SKM-1 treated with dmso at 0.1 percent for 144 hours (cell line): ENCODE data around the gene FSTL3.
A peak's percentile ranks its signal among the peaks of the same experiment; 100 is the strongest.
"Not testable (repeated sequence)": the region's sequence is repeated elsewhere in the genome, so short reads cannot be mapped to it uniquely, and the experiment has no call there.

Experiments
- DNase-seq: peaks from one replicate; lab custom pipeline; 2025; ENCODE audit not compliant: unreplicated experiment; lab: John Stamatoyannopoulos, UW

FSTL3 gene

DNA sequence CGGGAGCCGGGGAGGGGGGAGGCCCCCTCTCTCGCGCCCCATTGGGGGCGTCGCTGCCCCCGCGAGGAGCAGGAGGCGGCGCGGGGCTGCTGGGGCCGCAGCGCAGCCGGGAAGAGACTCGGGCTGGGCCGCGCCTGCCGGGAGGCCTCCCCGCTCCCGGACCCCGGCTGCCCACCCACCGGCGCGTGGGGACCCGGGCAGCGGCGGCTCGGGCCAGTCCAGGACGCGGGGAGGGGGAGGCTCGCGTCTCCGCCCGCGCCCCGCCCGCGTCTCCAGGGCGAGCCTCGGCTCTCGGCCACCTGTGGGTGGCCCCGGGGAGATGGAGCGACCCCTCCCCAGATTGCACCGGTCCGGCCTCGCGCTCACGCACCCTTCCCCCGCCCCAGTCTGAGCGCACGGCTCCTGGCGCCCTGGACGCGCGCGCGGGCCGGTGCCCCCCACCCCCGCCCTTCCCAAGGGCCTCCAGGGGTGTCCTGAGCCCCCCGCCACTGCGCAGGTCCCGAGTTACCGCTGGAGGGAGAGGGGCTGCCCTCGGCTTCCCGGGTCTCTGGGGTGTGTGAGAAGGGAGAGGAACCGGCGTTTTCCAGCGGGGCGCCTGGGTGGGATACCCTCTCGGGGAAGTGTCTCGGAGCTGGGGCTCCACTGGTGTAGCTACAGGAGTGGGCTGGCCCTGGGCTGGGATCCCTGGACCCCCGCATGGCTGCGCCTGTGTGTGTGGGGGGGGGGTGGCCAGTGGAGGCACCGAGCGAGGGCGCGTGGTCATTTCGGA lies 33.2 kb downstream of the FSTL3 start:
- DNase-seq = no peak

DNA sequence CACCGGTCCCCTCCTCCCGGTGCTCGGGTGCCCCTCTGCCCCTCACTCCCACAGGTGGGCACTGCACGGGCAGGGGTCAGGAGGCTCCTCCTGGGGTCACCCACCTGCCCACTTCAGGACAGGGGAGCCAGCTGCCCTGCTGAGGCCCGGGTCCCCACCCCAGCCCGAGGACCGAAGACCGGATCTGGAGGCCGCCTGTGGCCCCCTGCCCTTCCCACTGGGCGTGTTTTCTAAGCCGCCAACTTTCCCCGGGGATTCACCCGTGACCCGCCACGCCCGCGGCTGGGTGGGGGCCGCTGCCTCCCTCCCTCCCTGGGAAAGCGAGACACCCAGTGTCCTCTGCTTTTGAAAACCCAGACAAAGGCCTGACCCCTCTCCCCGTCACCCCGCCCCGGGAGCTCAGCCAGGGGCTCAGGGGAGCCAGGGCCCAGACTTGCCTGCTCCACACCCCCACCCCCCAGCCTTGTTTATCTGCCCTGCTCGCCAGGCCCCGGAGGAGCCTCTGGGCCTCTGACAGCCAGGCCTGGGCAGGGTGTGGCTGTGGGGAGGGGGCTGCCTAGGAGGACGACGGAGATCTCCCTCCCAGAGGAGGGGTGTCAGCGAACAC lies 33.9 kb downstream of the FSTL3 start:
- no peak for DNase-seq

- DNase-seq = no peak
These were observed 34.6 kb downstream of the FSTL3 start for GRCh38 chr19:710767-711166.

GRCh38 chr19:711254-711653 lies 35.1 kb downstream of the FSTL3 start:
- no peak for DNase-seq

- no peak for DNase-seq
These were observed 39.2 kb downstream of the FSTL3 start for GRCh38 chr19:715347-715746.

DNA sequence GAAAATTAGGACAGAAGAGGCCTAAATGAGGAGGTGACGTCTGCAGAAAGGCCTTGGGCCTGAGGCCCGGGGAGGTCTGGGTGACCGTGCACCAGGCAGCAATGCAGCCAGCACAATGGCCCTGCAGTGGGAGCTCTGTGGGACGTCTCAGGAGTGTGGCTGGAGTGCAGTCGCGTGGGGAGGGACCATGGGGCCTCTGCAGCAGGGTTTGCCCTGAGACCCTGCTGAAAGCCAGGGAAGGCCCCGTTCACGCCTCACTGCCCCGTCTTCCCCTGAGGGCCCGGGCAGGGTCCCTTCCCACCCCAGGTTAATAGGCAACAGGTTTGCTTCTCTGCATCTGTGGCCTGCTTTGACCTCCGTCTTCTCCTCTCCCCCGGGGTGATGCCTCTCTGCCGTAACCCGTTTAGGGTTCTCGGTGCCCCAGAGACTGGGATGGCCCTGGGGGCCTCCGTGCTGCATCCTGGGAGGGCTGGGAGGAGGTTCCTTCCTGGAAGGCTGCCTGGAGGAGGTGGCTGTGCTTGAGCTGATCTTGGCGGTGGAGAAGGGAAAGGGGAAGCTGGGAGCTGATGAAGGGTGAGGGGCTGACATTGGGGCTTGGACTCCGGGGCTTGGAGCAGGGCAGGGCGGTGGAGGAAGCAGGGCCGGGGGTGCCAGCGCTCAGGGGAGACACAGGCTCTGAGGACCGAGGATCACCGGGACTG lies 42.2 kb downstream of the FSTL3 start:
- peak; percentile 37 for DNase-seq

GRCh38 chr19:718991-719512 lies 42.9 kb downstream of the FSTL3 start:
- DNase-seq = peak; percentile 67

- DNase-seq = no peak
These were observed 43.6 kb downstream of the FSTL3 start for GRCh38 chr19:719636-720344.

DNA sequence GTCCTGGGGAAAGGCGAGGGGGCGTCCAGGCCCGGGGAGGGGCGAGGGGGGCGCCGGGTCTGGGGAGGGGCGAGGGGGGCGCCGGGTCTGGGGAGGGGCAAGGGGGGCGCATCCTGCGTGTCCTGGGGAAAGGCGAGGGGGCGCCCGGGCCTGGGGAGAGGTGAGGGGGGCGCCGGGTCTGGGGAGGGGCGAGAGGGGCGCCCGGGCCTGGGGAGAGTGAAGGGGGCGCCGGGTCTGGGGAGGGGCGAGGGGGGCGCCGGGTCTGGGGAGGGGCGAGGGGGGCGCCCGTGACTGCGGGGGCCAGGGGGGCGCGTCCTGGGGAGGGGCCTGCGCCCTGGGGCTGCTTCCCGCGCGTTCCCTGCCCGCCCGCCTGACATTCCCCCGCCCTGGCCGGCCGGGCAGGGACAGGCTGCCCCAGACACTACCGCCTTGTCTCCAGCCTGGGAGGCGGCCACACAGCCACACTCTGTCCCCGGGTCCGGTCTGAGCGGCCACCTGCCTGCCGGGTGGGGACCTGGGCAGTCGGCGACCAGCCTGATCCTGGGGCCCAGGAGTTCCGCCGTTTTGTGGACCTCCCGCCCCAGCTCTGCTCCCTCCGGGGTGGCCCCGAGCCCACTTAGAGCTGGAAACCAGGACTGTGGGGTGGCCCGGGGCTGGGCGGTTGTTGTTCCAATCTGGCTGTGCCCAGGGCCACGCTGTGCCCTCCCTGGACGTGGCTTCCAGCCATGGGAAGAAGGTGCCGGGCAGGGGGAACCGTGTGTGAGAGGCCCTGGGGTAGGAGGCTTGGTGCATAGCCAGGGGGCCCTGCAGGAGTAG lies 44.4 kb downstream of the FSTL3 start:
- DNase-seq = no peak

DNA sequence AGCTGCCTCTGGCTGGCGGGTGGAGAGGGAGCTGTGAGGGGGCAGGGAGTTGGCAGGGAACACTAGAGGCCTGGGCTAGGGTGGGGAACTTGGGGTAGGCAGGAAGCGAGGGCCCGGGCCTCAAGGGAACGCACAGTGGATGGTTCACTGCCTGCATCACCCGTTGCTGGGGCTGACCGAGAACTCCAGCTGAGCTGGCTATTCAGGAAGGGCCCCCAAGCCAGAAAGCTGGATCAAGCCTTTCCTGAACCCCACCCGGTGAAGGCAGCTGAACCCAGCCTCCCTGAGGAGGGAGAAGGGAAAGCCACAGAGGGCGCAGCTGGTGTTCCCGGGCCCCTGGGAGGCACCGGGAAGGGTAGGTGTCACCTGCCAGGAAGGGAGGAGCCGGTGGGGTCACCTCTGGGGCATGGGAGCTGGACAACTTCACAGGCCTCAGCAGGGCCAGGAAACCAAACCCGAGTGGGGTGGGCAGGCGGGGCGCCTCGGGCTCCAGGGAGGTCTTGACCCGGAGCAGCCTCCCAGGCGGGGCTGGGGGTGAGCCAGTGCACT lies 46.4 kb downstream of the FSTL3 start:
- no peak for DNase-seq

DNA sequence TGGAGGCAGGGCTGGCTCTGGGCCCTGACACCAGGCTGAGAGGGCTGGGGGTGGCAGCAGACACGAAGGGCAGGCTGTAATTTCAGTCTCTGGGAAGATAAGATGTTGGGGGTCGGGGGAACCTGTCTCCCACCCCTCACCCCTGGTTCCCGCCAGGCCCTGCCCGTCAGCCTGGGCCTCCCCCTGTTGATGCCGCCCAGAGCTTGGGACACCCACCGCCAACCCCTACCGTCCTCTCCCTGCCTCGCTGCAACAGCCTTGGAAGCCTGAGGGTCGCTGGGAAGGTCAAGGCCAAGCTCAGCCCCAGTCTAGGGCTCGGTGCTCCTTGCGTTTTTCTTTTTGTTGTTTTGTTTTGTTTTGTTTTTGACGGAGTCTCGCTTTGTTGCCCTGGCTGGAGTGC lies 47.1 kb downstream of the FSTL3 start:
- no peak for DNase-seq

DNA sequence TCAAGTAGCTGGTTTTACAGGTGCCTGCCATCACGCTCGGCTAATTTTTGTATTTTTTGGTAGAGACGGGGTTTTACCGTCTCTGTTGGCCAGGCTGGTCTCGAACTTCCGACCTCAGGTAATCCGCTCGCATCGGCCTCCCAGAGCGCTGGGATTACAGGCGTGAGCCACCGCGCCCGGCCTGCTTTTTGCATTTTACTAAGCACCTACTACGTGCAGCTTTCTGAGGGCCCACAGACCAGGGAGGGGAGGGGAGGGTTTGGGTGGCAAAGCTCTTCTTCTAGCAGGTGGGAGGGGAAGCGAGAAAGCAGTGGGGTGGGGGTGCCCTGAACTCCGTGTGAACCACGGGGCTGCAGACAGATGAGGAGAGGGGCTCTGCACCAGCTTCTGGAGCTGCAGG lies 47.5 kb downstream of the FSTL3 start:
- DNase-seq = no peak

GRCh38 chr19:725461-726089 lies 49.4 kb downstream of the FSTL3 start:
- DNase-seq = no peak

GRCh38 chr19:726993-727956 lies 51.1 kb downstream of the FSTL3 start:
- DNase-seq = no peak

- DNase-seq = no peak
These were observed 51.8 kb downstream of the FSTL3 start for GRCh38 chr19:728011-728410.

GRCh38 chr19:729564-729963 lies 53.4 kb downstream of the FSTL3 start:
- not testable (repeated sequence) for DNase-seq

DNA sequence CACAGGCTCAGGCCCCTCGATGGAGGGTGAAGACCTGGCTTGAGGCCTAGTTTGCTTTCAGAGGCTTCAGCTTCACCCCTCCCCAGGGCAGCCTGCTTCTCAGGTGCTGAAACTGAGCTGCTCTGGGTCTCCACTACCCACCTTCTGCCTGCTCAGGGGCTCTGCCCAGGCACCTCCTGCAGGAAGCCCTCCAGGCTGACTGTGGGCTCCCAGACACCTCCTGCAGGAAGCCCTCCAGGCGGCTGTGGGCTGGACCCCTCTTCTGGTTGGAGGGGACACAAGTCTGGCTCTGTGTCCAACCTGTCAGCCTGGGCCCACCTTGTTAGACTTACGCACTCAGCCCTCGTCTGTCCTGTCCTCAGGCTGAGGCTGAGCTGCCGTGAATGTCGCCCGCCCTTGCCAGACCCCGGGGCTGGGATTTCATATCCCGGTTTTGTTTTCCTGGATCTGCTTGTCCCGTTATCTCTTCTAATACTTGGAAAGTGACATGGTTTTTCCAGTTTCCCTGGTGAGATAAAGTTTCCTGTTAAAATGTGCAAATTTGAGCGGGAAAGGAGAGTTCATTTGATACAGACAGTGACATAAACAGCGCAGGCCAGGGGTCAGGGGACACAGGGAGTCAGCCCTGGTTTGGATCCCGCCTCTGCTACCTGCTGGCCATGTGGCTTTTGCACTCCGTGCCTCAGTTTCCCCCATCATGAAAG lies 53.9 kb downstream of the FSTL3 start:
- DNase-seq = no peak

DNA sequence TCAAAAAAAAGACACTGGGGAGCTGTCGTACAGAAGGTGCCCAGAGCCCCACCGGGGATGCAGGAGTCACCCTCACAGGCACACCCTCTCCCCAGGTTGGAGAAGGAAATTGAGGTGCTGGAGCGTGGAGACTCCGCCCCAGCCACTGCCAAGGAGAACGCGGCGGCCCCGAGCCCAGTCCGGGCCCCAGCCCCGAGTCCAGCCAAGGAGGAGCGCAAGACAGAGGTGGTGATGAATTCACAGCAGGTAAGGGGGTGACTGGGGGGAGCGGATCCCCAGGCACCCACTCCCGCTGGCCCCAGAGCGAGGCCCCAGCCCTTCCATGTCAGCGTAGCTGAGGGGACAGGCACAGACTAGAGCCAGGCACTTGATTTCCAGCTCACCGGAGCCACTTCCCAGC lies 54.8 kb downstream of the FSTL3 start:
- no peak for DNase-seq
